GM18858 (cell line): ENCODE results near the gene TENM3.

Experiments used
- ATAC-seq: cut with Tn5 transposase; IDR thresholded peaks from one replicate; pipeline ENCODE4 v1.9.1; 2021; ENCODE audit not compliant: unreplicated experiment

TENM3 gene

DNA sequence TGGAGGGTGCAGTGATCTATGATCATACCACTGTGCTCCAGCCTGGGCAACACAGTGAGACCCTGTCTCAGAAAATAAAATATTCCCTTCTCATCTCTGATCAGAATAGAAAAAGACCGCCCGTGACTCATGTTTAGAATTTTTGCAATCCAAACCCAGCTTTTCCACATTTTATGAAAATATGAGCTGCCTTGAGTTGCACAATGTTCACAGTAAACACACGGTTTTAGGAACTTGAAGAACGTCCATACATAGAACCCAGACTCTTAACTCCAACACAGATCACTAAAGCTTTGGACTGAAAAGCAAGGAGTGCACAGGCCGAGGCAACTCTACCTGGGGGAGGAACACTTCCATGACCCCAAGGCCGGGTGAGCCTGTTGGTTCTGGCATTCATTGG is 305.0 kb downstream of the TENM3 start:
- ATAC-seq, result no peak

DNA sequence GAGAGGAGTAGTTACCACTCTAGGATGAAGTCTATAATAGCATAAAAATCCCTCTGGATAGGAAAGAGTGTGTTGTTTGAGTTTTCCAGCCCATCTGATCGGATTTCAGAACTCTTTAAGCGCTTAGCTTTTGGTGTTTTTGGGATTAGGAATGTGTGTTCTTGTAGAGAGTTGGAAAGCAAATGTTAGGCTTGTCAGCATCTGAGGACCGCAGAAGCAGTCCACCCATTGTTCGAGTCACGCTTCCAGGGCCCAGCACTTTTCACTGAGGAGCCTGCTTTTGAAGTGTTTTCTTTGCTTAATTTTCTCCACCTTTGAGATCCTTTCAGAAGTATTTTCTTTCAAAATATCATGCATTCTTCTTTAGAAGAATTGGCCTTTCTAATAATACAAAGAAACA is 306.2 kb downstream of the TENM3 start:
- no peak for ATAC-seq

DNA sequence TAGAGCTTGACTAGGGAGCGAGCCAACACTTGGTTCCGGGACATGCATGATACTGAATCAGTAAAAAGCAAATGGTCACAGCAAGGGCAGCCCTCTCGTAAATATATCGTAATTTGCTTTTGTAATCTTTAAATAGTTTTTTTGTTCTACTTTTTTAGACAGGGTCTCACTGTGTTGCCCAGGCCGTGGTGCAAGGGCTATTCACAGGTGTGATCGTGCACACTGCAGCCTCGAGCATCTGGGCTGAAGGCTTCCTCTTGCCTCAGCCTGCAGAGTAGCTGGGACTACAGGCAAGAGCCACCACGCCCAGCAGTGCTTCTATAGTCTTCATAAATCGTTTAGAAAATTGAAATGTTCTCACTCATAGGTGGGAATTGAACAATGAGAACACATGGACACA is 309.7 kb downstream of the TENM3 start:
- ATAC-seq, result no peak

DNA sequence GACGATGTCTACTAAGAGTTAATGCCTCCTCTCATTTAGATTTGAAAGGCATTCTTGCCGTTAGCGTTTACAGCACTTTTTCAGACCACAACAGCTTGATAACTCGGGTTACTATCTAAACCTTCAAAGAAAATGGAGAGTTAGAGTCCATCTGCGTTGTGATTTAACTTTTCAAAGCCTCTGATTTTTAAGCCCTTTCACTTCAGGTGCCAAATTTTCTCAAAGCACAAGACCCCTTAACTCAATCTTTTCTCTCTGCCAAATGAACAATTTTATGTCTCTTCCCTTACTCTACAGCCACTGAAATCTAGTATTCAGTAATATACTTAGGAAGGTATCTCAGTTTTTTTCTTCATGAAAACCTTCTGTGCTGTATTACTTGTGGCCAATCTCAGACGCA is 310.5 kb downstream of the TENM3 start:
- no peak for ATAC-seq

DNA sequence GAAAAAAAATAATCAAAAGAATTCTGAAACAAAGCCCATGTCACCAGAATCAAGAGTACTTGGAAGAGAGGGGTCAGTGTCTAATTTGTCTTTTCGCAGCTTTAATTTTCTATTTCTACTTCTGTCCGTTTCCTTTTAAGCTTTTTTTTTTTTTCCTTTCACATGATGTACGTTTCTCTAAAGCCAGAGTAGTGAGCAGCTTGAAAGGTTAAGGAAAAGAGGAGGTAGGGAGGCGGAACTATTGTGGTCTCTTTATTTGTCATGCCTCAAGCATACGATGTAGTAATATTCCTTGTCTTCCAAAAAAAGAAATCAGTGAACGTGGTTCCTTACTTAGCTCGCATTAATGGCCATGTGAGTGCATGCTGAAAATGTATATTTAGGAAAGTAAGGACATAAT is 311.5 kb downstream of the TENM3 start:
- no peak for ATAC-seq

DNA sequence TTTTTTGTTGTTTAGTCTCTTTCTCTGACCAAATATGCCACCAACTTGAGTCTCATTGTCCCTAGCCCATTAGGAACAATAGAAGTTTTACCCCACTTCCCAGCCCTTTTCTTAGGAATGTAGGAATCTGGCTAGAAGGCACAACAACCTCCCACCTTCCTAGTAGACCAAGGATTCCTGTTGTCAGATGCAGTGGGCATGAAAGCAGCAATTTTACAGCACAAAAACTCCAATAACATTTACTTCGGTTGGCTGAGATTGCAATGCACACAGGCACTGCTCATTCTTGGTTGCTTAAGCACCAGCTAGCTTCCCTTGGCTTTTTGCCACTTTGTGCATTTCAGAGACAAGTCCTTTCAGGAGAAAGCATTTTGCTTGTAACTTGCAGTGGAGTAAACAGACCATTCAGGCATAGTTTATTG is 312.8 kb downstream of the TENM3 start:
- ATAC-seq, result no peak

DNA sequence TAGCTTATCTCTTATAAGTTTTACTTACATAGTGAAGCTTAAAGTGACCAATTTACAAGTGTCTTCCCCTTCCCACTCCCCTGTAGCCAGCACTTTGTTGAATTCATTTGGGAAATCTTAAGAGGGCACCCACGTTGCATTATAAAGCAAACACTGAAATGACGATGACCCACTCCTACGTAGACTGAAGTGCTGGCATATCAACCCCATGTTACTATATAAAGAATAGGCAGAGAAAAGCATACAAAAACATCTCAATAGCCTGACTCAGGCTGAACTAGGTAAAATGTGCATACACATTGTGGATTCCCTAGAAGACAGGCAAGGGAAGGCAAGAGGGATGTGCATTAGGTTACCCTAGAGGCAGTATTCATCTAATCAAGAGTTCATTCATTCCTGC is 313.4 kb downstream of the TENM3 start:
- ATAC-seq, result no peak

DNA sequence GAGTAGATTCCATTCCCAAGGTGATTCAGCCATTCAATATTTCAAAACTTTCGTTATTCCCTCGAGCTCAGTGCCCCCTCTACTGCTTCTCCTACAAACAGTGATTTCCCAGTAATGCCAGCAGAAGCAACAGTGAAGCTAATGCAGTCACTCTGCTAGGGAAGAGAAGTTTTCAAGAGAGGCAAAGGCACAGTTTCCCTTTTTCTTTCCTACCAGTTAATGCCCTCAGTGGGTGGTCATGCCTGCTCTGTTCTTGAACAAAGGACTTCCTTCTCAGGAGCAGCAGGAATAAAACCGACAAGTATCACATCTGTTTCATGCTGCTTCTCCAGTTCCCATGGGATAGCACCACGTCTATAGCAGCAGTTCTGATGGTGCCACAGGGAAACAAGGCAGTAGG is 317.2 kb downstream of the TENM3 start:
- ATAC-seq, result no peak

DNA sequence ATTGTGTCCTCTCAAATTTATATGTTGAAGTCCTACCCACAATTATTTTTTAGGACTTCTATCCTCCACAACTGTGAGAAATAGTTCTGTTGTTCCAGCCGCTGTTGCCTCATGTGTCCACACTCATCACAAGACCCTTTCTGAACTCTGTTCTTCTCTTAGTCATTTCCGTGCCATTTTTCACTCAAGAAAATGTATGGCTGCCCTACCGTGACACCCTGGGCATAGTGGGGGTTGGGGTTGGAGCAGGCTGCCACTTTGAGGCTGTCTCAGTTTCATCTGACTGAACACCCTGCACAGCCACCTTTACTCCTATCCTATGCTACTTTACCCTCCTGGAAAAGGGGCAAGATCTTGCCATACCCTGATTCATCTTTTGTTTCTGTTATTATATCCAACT is 319.1 kb downstream of the TENM3 start:
- ATAC-seq, result no peak

DNA sequence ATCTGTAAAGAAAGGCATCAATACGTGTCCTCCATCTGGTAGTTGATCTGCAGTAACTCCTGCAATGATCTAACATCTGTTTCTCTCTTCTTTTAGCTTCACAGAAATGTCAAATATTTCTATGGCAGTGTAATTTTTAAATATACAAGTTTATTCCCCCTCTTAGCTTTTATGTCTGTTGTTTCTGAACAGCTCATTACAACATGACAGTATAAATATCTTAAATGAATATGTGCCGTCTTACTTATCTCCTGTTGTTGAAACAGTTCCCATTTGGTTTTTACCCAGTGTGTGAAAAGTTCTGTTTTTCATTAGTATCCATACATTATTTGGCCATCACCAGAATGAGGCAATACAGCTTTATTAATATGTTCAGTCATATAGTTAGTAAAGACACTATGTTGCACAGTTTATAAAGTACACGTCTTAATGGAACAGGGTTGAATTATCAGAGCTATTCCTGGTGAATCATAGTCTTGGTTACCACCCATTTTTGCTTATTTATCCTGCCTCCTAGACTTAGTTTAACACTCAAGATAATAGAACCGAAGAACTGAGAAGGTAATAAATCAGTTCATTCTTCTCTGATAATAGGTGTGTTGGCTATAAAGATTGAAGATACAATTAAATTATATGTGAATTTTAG is 321.6 kb downstream of the TENM3 start:
- ATAC-seq, result no peak

DNA sequence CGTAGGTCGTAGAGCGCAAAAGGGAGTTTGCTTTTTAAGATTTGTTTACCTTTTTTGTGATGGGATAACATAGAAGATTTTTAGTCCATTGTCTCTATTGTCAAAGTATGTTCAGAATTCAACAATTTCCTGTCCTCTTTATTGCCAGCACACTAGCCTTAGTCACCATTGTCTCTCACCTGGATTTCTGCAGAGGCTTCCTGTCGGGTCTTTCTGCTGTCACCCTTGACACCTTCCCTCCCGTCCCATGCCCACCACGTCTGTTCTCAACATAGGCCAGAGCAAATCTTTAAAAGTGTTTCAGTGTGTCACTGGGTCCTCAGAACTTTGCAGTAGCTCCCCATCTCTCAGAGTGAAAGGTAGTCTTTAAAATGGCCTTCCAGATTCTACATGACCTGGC is 323.9 kb downstream of the TENM3 start:
- no peak for ATAC-seq

DNA sequence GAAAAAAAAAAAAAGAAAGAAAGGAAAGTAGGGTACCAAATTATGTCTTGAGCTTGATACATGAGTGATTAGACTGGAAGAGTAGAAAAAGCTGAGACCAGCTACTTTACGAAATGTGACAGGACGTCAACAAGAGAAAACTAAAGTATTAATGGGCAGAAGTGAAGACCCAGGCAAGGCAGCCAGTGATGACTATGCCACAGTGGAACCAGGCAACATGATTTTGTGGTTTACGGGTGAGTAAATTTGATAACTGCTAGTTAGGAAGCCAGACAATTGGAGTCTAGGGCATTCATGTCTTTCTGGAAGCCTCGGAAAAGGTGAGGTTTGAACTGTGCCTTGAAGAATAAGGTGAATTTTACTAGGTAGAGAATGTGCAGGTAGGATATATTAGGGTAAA is 326.4 kb downstream of the TENM3 start:
- ATAC-seq, result no peak

DNA sequence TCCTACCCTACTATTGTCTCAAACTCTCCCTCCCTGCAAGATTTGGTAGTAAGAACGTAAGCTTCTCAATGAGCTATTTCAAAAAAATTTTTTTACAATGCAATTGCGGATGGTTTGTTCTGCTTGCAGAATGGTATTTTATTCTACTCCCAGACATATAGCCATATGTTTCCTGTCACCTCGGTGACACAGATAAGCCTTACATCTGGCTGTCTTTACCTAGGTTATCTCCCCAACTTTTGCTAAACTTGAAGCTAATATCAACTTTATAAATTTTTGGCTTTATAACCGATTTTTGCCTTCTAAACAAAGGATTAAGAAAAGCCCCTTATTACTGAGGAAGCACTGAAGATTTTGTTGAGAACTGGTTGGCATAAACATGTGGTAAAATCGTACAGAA is 331.5 kb downstream of the TENM3 start:
- no peak for ATAC-seq

DNA sequence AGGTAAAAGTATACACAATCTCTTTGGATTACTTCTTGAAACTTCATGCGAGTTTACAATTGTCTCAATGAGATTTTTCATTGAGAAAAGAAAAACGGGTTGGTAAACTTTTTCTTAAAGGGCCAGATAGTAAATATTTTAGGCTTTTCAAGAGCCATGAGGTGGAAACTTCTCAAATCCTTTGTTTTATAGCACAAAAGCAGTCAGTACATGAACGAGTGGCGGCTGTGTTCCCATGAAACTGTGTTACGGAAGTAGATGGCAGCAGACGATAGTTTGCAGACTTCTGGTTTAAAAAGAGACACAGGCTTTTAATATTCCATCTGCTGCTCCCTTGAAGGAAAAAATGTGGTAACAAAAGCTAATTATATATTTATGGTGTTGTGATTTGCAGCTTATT is 332.0 kb downstream of the TENM3 start:
- no peak for ATAC-seq

DNA sequence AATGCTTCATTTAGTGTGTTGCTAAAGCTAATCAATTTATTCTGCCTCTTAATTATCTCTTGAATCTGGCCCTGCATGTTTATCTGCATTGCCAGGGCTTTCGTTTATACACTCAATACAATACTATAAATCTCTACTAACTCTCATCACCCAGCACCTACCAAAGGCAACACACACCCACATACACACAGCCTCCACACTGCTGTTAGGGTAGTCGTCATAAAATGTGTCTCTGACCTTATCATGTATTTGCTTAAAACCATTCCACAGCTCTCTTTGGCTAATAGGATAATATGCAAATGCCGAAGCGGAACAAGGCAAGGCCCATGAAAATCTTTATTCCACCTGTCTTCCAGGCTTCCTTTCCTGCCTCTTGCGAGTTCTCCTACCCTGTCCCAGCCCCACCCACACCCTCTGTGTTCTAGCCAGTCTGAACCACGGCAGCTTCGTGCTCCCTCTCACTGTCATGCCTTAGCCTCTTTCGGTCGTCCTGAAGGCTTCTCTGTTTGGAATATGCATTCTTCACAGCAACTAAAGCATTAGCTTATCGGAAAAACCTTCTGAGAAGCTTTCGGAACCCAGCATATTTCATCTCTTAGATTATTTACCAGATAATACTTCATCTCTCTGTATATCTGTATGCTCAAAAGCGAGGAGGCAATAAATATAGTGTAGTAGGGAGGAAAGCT is 333.5 kb downstream of the TENM3 start:
- no peak for ATAC-seq

DNA sequence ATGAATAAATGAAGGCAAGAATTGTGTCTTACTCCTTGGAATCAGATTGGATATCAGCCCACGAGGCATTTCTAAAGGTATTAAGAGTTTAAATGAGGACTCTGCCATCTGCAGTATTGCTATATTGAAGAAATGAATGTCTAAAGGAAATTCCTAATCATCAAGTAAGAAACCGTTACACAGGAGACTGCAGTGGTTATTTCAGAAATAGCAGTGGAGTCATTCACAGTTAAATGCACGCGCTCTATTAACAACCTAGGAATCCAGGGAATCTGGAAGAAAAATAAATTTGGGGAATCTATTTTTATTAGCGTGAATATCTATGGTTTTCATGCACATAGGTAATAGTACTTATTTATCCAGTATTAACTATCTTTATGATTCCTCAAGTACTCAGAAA is 334.2 kb downstream of the TENM3 start:
- no peak for ATAC-seq

DNA sequence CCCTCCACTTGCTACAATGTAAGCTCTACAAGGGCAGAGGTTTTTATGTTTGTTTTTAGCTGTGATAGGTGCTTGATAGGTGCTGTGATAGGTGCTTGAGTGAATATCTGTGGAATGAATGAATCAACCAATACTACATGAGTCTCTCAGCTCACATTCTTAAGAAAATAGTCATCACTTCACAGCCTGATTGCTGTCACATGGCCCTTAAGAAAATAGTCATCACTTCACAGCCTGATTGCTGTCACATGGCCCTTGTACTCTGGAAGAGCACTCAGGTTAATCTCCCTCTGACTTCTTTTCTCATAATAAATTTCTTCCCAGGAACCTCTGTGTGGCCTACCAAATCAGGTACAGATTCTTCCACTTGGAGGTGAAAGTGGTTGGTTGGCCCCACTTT is 335.2 kb downstream of the TENM3 start:
- ATAC-seq, result no peak

DNA sequence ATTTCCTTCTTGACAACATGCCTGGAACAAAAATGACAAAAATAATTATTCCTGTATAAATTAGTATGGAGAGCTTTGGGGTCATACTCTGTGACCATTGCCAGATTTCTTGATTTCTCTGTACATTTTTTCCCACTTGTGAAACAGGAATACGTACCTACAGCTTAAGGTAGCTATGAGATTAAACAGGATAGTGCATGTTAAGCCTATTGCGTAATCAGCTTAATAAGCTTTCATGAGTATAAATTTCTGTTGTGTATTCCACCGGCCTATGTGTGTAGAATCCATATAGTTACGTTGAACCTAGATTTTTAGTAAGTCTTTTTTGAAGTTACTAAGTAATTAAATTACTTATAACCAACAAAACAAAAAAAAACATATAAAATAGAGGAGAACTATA is 339.0 kb downstream of the TENM3 start:
- ATAC-seq, result no peak

DNA sequence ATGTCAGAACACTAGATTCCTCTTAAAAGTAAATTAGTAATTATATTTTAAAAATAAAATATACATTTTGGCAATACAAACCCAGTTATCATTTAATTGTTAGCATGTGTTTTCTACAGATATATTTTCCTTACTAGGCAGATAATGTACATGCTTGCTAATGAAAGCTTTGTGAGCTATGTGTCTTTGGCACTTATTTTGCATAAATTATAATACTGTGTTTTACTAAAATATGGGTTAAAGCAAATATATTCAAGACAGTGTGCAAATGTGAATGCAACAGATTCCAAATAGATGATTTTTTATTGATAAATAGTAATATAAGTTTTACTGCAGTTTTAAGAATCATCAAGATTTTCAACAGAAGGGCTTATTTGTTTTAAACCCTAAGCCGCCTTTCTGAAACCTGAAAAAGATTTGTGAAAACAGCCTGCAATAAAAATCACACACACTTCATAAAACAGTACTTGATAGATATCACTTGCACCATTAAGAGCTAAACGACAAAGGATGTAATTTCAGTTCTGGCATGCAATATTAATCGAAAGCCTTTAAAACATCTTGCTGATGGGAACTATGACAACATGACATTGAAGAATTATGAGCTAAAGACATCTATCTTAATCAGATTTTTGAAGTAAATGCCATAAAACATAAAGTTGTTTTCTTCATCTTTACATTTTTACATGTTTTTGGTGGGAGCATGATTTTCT is 340.7 kb downstream of the TENM3 start:
- no peak for ATAC-seq

DNA sequence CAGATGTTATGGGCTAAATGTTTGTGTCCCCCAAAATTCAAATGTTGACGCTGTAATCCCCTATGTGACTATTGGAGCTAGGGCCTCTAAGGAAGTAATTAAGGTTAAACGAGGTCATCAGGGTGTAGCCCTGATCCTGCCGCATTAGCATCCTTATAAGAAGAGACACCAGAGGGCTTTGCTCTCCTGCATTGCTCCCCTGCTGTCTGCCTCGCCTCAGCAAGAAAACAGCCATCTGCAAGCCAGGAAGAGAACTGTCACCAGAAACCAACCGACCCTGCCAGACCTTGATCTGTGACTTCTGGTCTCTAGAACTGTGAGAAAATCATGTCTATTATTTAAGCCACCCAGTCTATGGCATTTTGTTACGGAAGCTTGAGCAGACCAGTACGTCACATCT is 342.1 kb downstream of the TENM3 start:
- ATAC-seq, result no peak

DNA sequence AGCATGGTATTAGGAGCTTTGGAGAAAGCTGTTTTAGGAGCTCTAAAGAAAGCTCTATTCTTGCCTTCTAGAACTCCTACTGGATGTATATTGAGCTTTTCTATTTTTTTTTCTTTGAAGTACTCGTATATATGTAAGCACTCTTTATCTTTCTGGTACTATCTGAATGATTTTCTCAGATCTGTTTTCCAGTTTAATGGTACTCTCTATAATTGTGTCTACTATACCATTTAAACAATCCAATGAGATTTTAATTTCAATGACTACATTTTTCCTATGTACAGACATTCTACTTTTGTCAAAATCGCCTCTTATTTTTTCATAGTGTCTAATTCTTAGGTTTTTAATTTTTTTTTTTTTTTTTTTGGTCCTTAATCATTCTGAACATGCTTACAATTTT is 345.9 kb downstream of the TENM3 start:
- ATAC-seq, result no peak

DNA sequence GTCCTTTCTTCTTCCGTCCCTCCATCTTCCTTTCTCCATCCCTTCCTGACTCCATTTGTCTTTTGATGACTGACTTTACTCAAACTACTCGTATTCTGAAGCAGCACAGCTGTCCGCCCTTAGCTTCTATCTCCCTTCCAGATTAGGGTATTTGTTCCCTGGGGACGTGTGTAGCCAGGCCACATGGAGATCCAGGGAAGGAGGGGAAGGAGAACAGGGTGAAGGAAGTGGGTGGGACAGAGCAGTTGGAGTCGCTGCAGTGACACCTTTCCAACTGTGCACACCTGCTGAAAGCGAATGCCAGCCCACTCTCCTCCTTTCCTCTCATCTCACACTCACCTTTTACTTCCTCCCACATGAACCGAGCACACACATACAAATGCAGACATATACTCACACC is 350.2 kb downstream of the TENM3 start:
- no peak for ATAC-seq
